ENCODE measurements around the gene ZBTB7C. TPM values are rescaled to one million over a fixed set of nuclear protein-coding genes. Genes with fewer than 3 reads are reported as not detected.
A peak's percentile ranks its signal among the peaks of the same experiment; 100 is the strongest.

Gene ZBTB7C
- total RNA-seq, 1 donor from 2014 or later, result 1.2 TPM

DNA sequence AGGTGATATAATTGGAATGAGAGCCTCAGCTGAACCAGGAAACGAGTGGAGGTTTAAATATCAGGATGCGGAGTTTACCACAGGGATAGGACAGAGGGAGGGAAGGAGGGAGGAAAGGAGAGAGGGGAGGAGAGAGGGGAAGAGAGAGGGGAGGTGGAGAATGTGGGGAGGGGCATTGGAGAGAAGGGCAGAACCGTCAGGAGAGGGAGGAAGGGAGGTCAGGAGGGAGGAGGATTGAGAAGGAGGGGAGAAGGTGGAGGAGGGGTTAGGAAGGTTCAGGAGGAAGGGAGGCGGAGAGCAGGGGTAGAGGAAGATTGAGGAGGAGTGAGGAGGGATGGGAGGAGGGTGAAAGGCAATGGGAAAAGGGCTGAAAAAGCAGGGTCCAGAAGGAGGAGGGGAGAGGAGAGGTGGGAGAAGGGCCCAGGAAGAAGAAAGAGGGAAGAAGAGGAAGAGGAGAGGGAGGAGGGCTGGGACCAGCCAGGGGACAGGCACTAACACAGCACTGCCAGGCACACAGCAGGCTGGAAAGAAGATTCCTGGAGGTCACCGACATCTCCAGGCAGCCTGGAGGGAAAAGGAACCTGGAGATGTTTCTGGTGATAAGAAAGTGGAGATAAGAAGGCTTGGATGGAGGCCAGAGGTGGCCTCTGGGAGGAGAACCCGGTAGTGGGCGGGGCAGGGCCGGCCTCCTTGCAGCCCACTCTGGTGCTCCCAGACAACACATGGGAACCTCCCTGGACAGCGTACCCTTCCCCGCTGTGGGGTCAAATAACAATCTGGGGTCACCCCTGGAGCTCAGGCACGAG lies 302.0 kb downstream of the ZBTB7C start:
- ATAC-seq, result peak; percentile 30

DNA sequence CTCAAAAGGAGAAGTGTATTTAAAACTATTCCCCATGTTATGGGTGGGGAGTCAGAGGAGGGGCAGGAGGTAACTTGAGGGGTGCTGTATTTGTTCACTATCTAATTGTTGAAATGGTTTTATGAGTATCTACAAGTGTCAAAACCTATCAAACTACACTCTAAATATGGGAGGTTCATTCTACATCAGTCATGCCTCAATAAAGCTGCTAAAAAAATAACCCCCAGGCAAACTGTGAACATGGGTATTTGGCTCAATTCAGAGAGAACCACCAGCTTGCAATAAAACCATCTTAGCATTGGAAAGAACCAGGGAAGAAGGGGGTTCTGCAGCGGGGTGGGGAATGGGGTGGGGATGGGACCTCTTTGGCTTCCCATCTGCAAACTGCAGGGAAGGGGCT lies 302.7 kb downstream of the ZBTB7C start:
- ATAC-seq, result no peak
- DNase-seq (ENCODE audit: low spot score), result no peak

More for the DNA sequence above, 302.0 kb downstream of the ZBTB7C start:
- DNase-seq (ENCODE audit: low spot score), result no peak

DNA sequence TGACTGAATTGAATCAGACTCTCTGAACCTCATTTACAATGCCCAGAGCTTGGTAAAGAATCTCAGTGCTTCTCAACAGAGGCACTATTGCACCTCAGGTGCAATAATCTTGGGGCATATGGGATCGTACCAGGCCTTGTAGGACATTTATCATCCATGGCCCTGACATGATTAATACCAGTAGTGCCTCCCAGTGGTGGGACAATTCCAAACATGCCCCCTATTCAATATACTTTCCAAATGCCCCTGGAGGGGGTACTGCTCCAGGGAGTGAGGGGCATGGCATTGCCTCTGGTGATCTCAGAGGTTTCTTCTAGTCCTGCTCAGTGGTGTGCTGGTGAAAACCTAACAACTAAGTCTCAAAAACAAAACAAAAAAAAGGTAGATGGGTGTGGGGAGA lies 303.9 kb downstream of the ZBTB7C start:
- no peak for ATAC-seq

GRCh38 chr18:48104705-48105104 lies 304.5 kb downstream of the ZBTB7C start:
- ATAC-seq (no peak), DNase-seq (ENCODE audit: low spot score) (no peak)

More for the DNA sequence above, 303.9 kb downstream of the ZBTB7C start:
- no peak for DNase-seq (ENCODE audit: low spot score)

DNA sequence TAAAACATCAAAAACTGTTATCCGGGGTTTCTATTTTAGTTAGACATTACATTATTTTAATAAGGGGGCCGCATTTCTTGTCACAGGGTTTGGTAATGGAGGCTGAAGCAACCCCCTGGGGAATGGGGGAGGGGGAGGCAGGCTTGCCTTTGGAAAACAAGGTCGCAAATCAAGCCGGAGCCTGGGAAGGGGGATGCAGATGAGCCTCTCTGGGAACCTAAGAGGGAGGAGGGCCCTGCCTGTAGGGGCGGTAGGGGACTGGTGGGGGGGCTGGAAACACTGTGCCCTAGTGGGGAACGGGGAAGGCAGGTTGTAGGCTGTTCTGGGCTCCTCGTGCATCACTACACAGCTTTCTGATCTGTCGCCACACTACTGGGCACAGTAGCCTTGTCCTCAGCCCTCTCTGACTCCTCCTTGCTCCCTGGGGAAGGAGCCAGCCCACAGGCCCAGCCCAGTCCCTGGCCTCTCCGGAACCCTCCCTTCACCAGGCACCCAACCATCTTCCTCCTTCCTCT lies 308.5 kb downstream of the ZBTB7C start:
- peak; percentile 20 for ATAC-seq
- DNase-seq (ENCODE audit: low spot score), result no peak

DNA sequence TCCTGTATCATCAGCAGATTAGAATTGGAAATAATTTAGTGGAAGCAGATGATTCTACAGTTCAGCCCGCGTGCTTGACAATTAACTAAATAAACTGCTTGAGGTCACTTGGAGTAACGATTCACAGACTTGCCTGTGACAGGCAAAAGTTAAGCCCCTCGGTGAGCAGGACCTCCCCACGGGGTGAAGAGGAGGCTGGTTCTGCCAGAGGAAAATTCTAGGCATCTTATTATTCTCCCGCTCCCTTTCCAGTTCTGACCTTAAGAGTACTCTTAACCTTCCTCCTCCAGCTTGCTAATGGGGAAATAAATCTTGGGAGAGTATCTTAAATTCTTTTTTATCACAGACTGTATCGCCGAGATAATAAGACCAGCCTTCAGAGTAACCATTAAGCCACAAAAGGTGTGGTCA lies 309.0 kb downstream of the ZBTB7C start:
- ATAC-seq (no peak), DNase-seq (ENCODE audit: low spot score) (no peak)

DNA sequence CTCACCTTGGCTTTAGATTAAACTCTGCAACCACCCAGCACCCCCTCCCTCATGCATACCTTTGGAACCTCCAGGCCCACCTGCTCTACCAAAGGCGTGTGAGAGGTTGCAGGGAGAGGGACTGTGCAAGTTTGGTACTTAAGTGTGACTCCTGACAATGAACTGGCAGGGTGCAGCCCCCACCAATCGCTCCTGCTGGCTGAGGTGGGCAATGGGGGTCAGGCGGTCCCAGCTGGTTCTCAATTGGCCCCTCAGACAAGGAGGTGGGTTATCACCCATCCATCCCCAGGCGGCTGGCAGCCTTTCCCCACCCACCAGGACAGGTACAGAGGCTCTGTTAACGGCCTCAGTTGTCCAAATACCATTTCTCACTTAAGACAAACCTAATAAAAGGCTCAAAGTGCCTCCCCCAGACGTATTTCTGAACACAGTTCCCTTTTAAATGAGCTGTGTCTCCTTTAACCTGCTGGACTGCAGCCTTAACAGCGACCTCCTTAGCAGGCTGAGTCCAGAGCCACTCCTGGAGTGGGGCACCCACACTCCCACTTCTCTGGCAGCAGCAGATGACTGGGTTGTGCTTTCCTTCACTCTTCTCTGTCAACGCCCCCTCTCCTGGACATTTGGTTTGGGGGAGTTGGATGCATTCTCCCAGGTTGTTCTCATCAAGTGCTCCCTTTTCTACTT lies 309.6 kb downstream of the ZBTB7C start:
- no peak for DNase-seq (ENCODE audit: low spot score)
- no peak for ATAC-seq

GRCh38 chr18:48098538-48098937 lies 310.6 kb downstream of the ZBTB7C start:
- DNase-seq (ENCODE audit: low spot score) (no peak), ATAC-seq (no peak)

GRCh38 chr18:48098007-48098406 lies 311.2 kb downstream of the ZBTB7C start:
- DNase-seq (ENCODE audit: low spot score), result no peak
- ATAC-seq, result no peak

- DNase-seq (ENCODE audit: low spot score), result no peak
- no peak for ATAC-seq
Measured at GRCh38 chr18:48095726-48096125, 313.5 kb downstream of the ZBTB7C start.

GRCh38 chr18:48093104-48093503 lies 316.1 kb downstream of the ZBTB7C start:
- DNase-seq (ENCODE audit: low spot score), result peak; percentile 23
- ATAC-seq, result no peak

- ATAC-seq (no peak), DNase-seq (ENCODE audit: low spot score) (no peak)
Measured at GRCh38 chr18:48091869-48092497, 317.2 kb downstream of the ZBTB7C start.

DNA sequence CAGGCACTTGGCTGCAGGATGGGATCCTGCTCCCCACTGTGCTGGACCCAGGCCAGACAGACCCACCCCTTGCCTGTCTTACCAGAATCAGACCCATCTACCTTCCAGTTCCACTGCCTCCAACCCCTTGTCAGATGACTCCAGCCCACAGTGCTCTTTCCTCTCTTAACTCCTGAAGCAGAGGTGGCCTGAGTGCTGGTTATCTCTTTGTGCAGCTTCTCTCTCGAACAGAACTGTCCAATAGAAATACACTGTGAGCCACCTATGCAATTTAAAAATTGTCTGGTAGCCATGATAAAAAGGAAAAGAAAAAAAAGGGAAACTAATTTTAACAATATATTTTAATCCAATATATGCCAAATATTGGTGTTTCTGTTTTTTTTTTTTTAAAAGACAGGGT lies 318.5 kb downstream of the ZBTB7C start:
- no peak for ATAC-seq
- no peak for DNase-seq (ENCODE audit: low spot score)

- ATAC-seq, result no peak
- DNase-seq (ENCODE audit: low spot score), result no peak
Measured at GRCh38 chr18:48090021-48090420, 319.2 kb downstream of the ZBTB7C start.

GRCh38 chr18:48085781-48086487 lies 323.2 kb downstream of the ZBTB7C start:
- no peak for DNase-seq (ENCODE audit: low spot score)
- ATAC-seq, result no peak

GRCh38 chr18:48084858-48085257 lies 324.3 kb downstream of the ZBTB7C start:
- no peak for DNase-seq (ENCODE audit: low spot score)
- ATAC-seq, result no peak

- DNase-seq (ENCODE audit: low spot score), result no peak
- ATAC-seq, result peak; percentile 13
Measured at GRCh38 chr18:48084041-48084757, 325.0 kb downstream of the ZBTB7C start.

- ATAC-seq (no peak), DNase-seq (ENCODE audit: low spot score) (no peak)
Measured at GRCh38 chr18:48080546-48080945, 328.6 kb downstream of the ZBTB7C start.

DNA sequence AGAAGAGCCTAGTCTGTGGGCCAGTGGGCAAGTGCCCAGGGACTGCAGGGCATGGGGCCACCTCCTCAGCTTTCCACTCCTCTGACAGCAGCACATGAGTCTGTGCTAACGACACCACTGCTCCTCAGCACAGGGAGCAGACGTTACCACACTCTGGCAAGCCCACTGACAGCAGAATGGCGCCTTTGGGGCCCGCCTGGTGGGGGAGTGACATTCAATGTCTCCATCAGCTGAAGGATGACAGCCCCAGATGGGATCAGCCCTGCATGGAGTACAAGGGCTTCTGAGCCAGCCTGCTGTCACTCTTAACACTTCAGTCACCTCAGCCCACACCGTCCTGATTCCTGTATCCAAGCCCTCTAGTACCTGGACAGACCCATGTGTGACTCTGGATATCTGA lies 329.3 kb downstream of the ZBTB7C start:
- no peak for DNase-seq (ENCODE audit: low spot score)
- no peak for ATAC-seq

GRCh38 chr18:48078448-48078847 lies 330.7 kb downstream of the ZBTB7C start:
- ATAC-seq, result no peak
- no peak for DNase-seq (ENCODE audit: low spot score)
